SK-N-SH treated with all-trans-retinoic acid at 6 μM for 48 hours (cell line): Measurements from ENCODE around the gene FAM163A.

ENCODE experiments used
- ZFP30 ChIP-seq: fragments of 450-650 bp; formaldehyde crosslinking; IDR thresholded peaks from 2 replicates; pipeline ENCODE4 v1.5.0; 2022; ENCODE audit warnings: mild to moderate bottlenecking, moderate library complexity
- TF ChIP-seq, protein P1 (sequence below): fragments of 250-450 bp; sonication (Bioruptor Pico); IDR thresholded peaks from 2 replicates; pipeline ENCODE4 v1.5.1; 2020; ENCODE audit warnings: low read depth, mild to moderate bottlenecking, moderate library complexity

DNA sequence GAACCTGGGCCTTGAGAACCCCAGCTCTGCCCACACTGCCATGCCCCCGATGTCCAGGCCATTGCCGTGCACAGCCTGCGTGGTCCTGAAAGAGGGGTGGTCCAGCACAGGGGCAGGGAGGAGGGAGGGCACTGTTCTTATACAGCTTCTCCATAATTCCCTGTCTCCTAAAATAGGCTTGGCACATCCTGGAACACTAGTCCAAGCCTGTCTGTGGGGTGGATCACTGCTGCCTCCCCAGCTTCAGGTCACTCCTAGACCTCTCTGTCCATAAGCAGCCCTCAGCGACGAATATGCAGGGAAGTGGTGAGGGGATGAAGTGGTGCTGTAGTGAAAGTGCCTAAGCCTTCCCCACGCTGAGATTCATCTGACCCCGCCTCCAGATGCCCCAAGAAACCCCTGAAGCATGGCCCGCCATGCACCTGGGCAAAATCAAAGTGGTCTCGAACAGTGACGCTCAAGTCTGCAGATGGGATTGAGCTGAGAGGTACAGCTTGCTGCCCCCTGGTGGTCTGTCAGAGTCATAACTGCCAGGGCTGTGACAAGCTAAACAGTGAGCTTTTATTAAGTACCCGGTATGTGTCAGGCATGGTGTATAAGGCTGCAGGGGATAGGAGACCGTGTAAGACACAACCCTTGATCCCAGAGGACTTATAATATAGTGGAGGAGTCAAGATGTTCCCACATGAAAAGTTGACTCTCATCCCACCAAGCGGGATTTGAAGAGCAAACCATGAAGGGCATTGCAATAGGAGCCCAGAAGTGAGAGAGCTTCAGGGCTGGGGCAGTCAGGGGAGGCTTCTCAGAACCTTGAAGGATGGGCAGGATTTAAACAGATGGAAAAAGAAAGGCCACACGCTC is 66.6 kb downstream of the FAM163A start:
- TF ChIP-seq ZFP30, result no peak
- TF ChIP-seq, protein P1, sequence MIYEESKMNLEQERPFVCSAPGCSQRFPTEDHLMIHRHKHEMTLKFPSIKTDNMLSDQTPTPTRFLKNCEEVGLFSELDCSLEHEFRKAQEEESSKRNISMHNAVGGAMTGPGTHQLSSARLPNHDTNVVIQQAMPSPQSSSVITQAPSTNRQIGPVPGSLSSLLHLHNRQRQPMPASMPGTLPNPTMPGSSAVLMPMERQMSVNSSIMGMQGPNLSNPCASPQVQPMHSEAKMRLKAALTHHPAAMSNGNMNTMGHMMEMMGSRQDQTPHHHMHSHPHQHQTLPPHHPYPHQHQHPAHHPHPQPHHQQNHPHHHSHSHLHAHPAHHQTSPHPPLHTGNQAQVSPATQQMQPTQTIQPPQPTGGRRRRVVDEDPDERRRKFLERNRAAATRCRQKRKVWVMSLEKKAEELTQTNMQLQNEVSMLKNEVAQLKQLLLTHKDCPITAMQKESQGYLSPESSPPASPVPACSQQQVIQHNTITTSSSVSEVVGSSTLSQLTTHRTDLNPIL, result no peak
